ENCODE measurements around the gene PRXL2B.

The PRXL2B gene

DNA sequence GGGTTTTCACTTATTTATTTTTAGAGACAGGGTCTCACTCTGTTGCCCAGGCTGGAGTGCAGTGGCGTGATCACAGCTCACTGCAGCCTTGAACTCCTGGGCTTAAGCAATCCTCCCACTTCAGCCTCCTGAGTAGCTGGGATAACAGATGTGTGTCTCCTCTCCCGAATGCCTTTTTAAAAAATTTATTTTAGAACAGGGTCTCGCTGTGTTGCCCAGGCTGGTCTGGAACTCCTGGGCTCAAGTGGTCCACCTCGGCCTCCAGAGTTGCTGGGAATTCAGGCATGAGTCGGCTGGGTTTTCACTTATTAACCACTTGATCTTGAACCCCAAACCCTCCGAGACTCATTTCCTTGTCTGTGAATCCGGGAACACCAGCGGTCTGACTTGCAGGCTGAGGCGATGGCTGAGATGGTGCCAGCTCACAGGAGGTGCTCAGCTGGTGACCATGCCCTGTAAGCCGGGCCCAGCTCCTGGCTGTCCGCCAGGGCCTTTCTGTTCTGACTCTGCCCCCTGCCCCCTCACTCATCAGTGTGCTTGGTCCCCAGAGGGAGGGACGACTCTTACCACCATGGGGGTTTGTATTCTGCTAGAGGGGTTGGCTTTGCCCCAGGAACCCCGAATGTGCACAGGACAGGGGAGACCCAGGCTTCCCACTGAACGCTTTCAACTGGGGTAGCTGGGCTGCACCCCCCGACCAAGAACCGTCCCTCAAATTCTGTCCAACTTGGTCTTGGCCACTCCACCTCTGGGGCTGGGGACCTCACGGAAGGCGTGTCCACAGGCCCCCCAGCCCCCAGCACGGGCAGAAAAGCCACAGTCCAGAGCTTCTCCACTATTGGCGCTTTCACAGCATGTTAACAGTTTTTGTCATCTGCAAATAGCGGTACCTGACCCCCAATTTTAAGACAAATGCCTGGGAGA lies 23.7 kb downstream of the PRXL2B start:
- no peak overlapping the region for H3K4me3 ChIP-seq (ENCODE audit: low read depth, low read length)
- TF ChIP-seq, protein P1, sequence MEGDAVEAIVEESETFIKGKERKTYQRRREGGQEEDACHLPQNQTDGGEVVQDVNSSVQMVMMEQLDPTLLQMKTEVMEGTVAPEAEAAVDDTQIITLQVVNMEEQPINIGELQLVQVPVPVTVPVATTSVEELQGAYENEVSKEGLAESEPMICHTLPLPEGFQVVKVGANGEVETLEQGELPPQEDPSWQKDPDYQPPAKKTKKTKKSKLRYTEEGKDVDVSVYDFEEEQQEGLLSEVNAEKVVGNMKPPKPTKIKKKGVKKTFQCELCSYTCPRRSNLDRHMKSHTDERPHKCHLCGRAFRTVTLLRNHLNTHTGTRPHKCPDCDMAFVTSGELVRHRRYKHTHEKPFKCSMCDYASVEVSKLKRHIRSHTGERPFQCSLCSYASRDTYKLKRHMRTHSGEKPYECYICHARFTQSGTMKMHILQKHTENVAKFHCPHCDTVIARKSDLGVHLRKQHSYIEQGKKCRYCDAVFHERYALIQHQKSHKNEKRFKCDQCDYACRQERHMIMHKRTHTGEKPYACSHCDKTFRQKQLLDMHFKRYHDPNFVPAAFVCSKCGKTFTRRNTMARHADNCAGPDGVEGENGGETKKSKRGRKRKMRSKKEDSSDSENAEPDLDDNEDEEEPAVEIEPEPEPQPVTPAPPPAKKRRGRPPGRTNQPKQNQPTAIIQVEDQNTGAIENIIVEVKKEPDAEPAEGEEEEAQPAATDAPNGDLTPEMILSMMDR (IDR thresholded peaks at IDR 0.05; ENCODE audit: low read depth, low read length, missing control alignments) = no peak
- DNase-seq (ENCODE audit: low read depth) = no peak

DNA sequence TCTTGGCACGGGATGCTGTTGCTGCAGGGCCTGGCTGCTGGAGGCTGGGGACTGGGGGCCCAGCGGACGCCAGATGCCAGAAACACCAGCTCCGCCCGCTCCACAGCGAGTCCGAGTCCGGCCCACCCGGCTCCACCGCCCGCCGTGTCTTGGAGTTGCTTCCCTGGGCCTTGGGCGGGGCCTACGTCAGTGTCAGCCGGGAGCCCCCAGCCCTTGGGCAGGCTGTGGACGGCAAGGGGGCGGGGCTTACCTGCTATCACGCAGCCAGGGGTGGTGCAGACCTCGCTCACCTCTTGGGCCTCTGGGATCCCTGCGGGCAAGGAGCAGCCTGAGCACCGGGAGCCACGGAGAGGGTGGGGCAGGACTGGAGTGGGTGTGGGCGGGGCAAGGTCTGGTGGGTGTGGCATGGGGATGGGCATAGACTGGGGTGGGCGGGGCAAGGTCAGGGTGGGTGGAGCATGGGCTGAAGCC lies 24.5 kb downstream of the PRXL2B start:
- no peak for DNase-seq (ENCODE audit: low read depth)
- H3K4me3 ChIP-seq (ENCODE audit: low read depth, low read length) = no peak overlapping the region
- TF ChIP-seq, protein P1 (IDR thresholded peaks at IDR 0.05; ENCODE audit: low read depth, low read length, missing control alignments) = no peak

DNA sequence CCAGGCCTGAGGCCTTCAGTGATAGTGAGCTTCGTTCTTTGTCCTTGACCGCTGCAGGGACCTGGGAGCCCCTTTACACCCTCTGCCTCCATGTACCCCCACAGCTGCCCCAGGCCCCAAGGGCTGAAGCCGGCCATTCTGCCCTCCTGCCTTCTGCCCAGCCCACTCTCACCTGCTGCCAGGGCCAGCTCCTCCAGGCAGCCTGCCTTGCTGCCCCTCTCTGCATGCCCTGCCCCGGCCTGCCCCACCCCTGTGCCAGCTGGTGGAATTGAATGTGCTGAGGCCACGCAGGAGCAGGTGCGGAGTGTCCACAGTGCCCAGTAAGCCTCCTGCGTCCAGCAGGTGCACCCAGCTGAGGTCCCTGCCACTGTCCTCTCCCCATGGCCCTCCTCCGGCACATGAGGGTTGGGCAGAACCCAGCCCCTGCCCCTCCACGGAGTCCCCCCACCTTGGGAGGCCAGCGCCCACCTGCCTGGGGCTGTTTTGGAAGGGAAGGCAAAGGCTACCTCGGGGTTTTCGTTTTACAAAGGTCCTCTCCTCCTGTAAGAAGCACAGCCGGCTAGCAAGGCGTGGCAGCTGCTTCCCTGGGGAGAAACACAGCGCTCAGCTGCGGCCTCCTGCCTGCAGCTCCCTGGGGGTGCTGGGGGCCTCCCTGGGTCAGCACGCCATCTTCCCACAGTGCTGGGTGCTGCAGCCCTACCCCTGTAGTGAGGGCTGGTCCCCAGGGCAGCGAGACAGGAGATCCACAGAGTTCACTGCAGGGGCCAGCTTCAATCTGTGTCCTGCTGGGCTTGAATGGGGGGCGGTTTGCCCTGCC lies 25.3 kb downstream of the PRXL2B start:
- no peak overlapping the region for H3K4me3 ChIP-seq (ENCODE audit: low read depth, low read length)
- TF ChIP-seq, protein P1 (IDR thresholded peaks at IDR 0.05; ENCODE audit: low read depth, low read length, missing control alignments) = no peak
- no peak for DNase-seq (ENCODE audit: low read depth)

DNA sequence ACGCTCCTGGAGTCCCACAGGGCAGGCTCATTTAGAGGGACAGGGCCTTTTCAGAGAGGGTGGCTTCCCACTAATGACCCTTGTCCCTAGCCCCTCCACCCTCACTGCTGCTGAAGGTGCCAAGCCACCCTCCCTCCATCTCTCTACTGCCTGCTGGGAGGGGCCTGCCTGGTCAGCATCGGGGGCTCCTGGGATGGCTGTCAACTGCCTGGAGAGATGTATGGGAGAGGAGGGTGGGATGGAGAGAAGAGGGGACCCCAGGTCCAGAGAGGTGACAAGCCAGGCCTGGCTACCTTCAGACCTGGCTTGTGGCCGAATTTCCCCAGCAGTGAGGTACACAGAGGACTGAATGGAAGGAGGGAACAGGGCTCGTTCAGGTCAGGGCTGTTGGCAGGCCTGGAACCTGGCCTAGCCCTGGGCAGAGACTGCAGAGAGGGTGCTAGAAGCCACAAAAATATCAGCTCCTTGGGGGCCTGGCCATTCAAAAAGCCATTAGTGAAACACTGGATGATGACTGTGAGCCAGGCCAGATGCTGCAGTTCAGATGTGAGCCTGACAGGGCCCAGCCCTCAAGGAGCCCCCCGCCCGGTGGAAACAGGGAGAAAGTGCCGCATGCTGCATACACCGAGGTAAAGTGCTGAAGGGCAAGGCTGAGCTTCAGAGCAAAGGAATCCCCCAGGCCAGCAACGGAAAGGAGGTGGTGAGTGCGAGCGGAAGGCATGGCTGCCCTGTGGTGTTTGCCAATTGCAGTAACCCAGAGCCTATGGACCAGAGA lies 26.2 kb downstream of the PRXL2B start:
- TF ChIP-seq, protein P1 (IDR thresholded peaks at IDR 0.05; ENCODE audit: low read depth, low read length, missing control alignments) = no peak
- H3K4me3 ChIP-seq (ENCODE audit: low read depth, low read length) = no peak overlapping the region
- DNase-seq (ENCODE audit: low read depth) = no peak

DNA sequence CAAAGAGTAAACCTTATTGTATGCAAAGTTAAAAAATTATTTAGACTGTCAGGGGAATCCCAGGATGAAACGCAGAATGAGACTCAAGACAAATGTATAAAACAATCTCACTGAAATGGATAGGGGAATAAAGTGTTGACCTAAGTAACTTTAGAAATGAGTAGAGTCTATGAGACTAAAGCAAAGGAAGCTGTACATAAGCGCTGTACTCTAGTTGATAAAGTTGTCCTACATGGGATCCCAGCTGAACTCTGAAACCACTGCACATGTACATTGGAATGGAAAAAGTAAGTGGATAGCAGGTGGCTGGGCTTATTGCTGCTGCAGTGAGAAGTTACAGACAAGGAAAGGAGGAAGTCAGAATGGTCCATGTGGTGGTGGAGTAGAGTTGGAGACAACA lies 27.6 kb downstream of the PRXL2B start:
- no peak overlapping the region for H3K4me3 ChIP-seq (ENCODE audit: low read depth, low read length)
- no peak for DNase-seq (ENCODE audit: low read depth)
- TF ChIP-seq, protein P1 (IDR thresholded peaks at IDR 0.05; ENCODE audit: low read depth, low read length, missing control alignments) = no peak

DNA sequence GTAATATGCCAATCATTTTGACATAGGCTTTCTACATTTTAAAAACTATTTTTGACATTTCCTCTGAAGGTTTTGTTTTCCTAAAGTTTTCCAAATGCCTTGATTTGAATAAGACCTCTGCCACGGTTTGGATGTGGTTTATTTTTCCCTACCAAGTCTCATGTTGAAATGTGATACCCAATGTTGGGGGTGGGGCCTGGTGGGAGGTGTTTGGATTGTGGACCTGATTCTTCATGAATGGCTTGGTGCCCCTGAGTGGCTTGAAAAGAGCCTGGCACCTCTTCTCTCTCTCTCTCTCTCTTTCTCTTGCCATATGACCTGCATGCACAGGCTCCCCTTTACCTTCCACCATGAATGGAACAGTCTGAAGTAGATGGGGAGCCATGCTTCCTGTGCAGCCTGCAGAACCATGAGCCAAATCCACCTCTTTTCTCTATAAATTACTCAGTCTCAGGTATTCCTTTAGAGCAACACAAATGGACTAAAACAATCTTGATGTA lies 31.4 kb downstream of the PRXL2B start:
- TF ChIP-seq, protein P1 (IDR thresholded peaks at IDR 0.05; ENCODE audit: low read depth, low read length, missing control alignments) = no peak
- H3K4me3 ChIP-seq (ENCODE audit: low read depth, low read length) = no peak overlapping the region
- no peak for DNase-seq (ENCODE audit: low read depth)
